Stomach (tissue), 4 donors: ENCODE data around the gene KSR2.

Experiments used
- CTCF ChIP-seq, 7 experiments: fragments of 450-650 bp in 4 of 7; fragments of 200-600 bp in 3 of 7; sonication (generic) in 3 of 7; IDR thresholded peaks; one replicate each; pipeline ENCODE4 v1.5.1; 2016 to 2019; ENCODE audit warnings: antibody characterized with exemption in 7 of 7, control low read depth in 2 of 7, mild to moderate bottlenecking in 1 of 7
- EP300 ChIP-seq: sonication (generic); formaldehyde crosslinking; IDR thresholded peaks from one replicate; pipeline ENCODE4 v1.6.1; 2017; ENCODE audit warnings: antibody characterized with exemption
- POLR2A ChIP-seq, 4 donors: fragments of 450-650 bp; IDR thresholded peaks; one replicate each; pipeline ENCODE4 v1.6.1; 2016; ENCODE audit warnings: antibody characterized with exemption in 4 of 4, control low read depth in 2 of 4, mild to moderate bottlenecking in 1 of 4, moderate library complexity in 1 of 4
- POLR2AphosphoS5 ChIP-seq, 3 donors: sonication (generic); formaldehyde crosslinking; IDR thresholded peaks; one replicate each; pipeline ENCODE4 v1.6.1; 2016; ENCODE audit warnings: antibody characterized with exemption in 3 of 3

GRCh38 chr12:117646520-117646919 lies 322.3 kb downstream of the KSR2 start:
- TF ChIP-seq POLR2AphosphoS5 (IDR thresholded peaks at IDR 0.05), result no peak
- TF ChIP-seq POLR2A (IDR thresholded peaks at IDR 0.05), result no peak
- no peak for TF ChIP-seq CTCF (IDR thresholded peaks at IDR 0.05)
- TF ChIP-seq EP300, result no peak
